ENCODE data around the gene ETS1. TPM values are rescaled to one million over a fixed set of nuclear protein-coding genes. Genes with fewer than 3 reads are reported as not detected.

The ETS1 gene
- polyA plus RNA-seq, 1 experiment = 32.3 TPM

DNA sequence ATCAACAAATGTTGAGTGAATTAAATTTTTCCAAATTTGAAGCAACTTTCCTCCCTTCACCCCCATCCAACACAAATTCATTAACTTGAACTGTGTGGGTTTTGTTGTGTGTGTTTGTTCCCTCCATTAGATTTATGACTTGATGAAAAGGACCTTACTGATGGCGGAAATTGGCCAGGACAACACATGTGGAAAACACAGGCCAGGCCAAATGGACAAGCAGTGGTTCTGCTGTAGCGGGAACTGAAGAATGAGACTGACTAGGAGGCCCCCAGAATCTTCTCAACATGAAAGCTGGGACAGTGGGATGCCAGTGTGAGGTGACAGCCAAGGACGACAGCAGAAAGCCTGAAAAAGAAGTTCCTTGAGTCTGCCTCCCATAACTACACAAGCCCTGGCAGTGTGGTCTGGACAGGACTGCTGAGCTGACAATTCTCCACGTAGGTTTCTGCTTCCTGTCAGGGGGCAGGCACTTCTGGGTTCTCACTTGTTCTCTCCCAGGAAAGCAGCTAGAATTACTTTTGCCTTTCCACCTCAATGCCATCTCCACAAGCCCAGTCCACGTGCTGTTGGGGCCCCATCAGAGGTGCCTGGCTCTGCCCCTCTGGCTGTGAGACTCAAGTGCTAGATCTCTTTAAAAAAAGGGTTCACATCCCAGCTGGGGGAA is 94.3 kb downstream of the ETS1 start:
- TF ChIP-seq CTCF (IDR thresholded peaks at IDR 0.05; ENCODE audit: low read depth, low read length) = no peak
- Histone ChIP-seq H3K27me3 (ENCODE audit: control insufficient read depth, insufficient read depth, low read length) (no peaks in the 10 kb centered on the region), H3K9me3 (ENCODE audit: control insufficient read depth, insufficient read depth, low read length) (no peaks in the 10 kb centered on the region), H3K27ac (ENCODE audit: low read depth, low read length) (peak overlapping the region; percentile 49), H3K4me3 (ENCODE audit: low read depth, low read length) (no peak overlapping the region)
- ChIA-PET POLR2A (interaction anchor here (0.8 kb wide), 1 partner anchor 9 kb away, joined by 3 read pairs; no protein-coding TSS in a partner anchor), CTCF (interaction anchor here (1.7 kb wide), 1 partner anchor 137 kb away, joined by 7 read pairs; no protein-coding TSS in a partner anchor)
- DNase-seq (ENCODE audit: low read depth, low spot score) = no peak

DNA sequence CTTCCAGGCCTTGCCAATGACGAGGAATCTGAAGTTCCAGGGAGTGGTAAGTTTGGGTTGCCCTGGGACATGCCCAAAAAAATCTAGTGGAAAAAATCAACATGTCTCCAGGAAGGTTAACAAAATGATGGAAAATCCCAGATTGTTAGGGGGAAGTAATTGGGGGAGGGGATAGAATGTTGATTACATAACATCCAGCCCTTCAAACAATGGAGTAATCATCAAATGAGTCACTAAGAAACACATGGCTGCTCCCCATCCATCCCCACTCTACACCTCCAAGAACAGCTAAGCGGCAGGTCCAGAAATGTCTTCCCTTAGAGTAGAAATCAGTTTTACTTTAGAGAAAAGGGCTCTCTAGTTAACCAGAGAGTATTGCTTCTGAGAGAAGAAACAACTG is 94.9 kb downstream of the ETS1 start:
- H3K27me3 ChIP-seq (ENCODE audit: control insufficient read depth, insufficient read depth, low read length) = no peaks in the 10 kb centered on the region
- no peak overlapping the region for H3K4me3 ChIP-seq (ENCODE audit: low read depth, low read length)
- no peaks in the 10 kb centered on the region for H3K9me3 ChIP-seq (ENCODE audit: control insufficient read depth, insufficient read depth, low read length)
- ChIA-PET CTCF (interaction anchor here (1.0 to 1.7 kb wide), 2 partner anchors 138 to 203 kb away, joined by 5 to 7 read pairs; no protein-coding TSS in a partner anchor), POLR2A (interaction anchor here (0.7 to 1.0 kb wide), 3 partner anchors 9 to 396 kb away, joined by 3 to 4 read pairs (median 3); no protein-coding TSS in a partner anchor)
- TF ChIP-seq CTCF (IDR thresholded peaks at IDR 0.05; ENCODE audit: low read depth, low read length) = no peak
- no peak overlapping the region for H3K27ac ChIP-seq (ENCODE audit: low read depth, low read length)
- DNase-seq (ENCODE audit: low read depth, low spot score) = no peak

DNA sequence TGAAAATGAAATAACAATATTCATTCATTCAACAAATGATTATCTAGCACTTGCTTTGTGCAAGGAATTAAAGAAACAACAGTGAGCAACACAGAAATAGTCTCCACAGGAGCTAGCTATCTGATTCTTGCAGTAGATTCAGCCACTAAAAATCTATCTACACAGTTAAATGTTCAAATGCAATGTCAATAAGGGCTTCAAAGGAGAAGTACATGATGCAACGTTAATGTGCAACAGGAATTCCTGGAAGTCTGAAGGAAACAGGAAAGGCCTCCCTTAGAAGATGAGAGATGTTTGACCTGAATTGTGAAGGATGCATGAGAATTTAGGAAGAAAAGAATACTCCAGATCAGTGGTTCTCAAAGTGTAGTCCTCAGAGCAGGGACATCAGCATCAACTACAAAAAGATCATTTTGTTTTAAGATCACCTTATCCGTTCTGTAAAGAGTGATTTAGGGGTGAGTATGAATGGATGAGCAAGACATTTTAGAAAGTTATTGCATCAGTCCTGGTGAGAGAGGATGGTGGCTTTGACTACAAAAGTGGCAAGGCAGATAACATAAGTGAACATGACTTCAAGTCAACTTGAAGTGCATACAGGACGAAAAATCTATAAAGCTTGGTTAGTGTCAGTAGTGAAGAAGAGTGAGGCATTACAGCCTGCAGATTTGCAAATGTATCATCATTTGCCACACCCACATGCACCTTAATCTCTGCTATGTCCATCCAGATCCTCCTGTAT is 96.0 kb downstream of the ETS1 start:
- no peaks in the 10 kb centered on the region for H3K9me3 ChIP-seq (ENCODE audit: control insufficient read depth, insufficient read depth, low read length)
- ChIA-PET CTCF (interaction anchor here (1.0 to 1.7 kb wide), 2 partner anchors 139 to 202 kb away, joined by 5 to 7 read pairs; no protein-coding TSS in a partner anchor), POLR2A (interaction anchor here (1.0 kb wide), 1 partner anchor 39 kb away, joined by 3 read pairs; no protein-coding TSS in a partner anchor)
- no peak for DNase-seq (ENCODE audit: low read depth, low spot score)
- no peak overlapping the region for H3K4me3 ChIP-seq (ENCODE audit: low read depth, low read length)
- TF ChIP-seq CTCF (IDR thresholded peaks at IDR 0.05; ENCODE audit: low read depth, low read length) = no peak
- no peaks in the 10 kb centered on the region for H3K27me3 ChIP-seq (ENCODE audit: control insufficient read depth, insufficient read depth, low read length)
- H3K27ac ChIP-seq (ENCODE audit: low read depth, low read length) = no peak overlapping the region

GRCh38 chr11:128490092-128490491 is 97.3 kb downstream of the ETS1 start:
- Histone ChIP-seq H3K27ac (ENCODE audit: low read depth, low read length) (no peak overlapping the region), H3K27me3 (ENCODE audit: control insufficient read depth, insufficient read depth, low read length) (no peaks in the 10 kb centered on the region), H3K9me3 (ENCODE audit: control insufficient read depth, insufficient read depth, low read length) (no peaks in the 10 kb centered on the region), H3K4me3 (ENCODE audit: low read depth, low read length) (no peak overlapping the region)
- POLR2A ChIA-PET = interaction anchor here (0.6 kb wide), 2 partner anchors 13 to 15 kb away, joined by 3 to 4 read pairs; no protein-coding TSS in a partner anchor
- CTCF ChIA-PET = interaction anchor here (0.7 to 1.3 kb wide), 3 partner anchors 141 to 332 kb away, joined by 3 to 9 read pairs (median 4); no protein-coding TSS in a partner anchor
- TF ChIP-seq CTCF (IDR thresholded peaks at IDR 0.05; ENCODE audit: low read depth, low read length) = no peak
- DNase-seq (ENCODE audit: low read depth, low spot score) = no peak

Measured in AG04450 (cell line).